A673 (cell line): ENCODE measurements around the gene PLEKHH2. TPM values are rescaled to one million over a fixed set of nuclear protein-coding genes. Genes with fewer than 3 reads are reported as not detected.

ENCODE experiments used
- BruUV-seq: library from RNA; stranded (reverse); fragments of 400-500 nt; replicated peaks from 2 replicates; lab custom pipeline; 2021; lab: Mats Ljungman, UMichigan
- CTCF ChIA-PET: fragments of 300-600 bp; sonication (Branson Sonifier 250); formaldehyde crosslinking; loops from one replicate; lab custom pipeline; 2022; ENCODE audit warnings: antibody characterized with exemption; lab: Charles Lee
- POLR2A ChIA-PET: fragments of 300-600 bp; sonication (Branson Sonifier 250); formaldehyde crosslinking; loops from one replicate; lab custom pipeline; 2022; ENCODE audit warnings: antibody characterized with exemption; ENCODE audit not compliant: low non-redundant PET; lab: Charles Lee
- DNase-seq: peaks from one replicate; pipeline ENCODE4 v3.0.0-alpha.2; 2015; ENCODE audit warnings: low spot score
- H3K27ac ChIP-seq: fragments of 200-600 bp; sonication (generic); 2 replicates; pipeline ENCODE4 v1.5.1; 2016; ENCODE audit warnings: mixed run types, low read depth, mild to moderate bottlenecking, mixed read lengths, antibody characterized with exemption, low read length; ENCODE audit not compliant: poor library complexity, severe bottlenecking
- H3K27me3 ChIP-seq: fragments of 200-600 bp; sonication (generic); replicated peaks from 2 replicates; pipeline ENCODE4 v1.6.1; 2017; ENCODE audit warnings: mixed run types, low read depth, mild to moderate bottlenecking, mixed read lengths, antibody characterized with exemption, low read length; ENCODE audit not compliant: insufficient read depth, poor library complexity
- H3K36me3 ChIP-seq: fragments of 200-600 bp; sonication (generic); 2 replicates; pipeline ENCODE4 v1.6.1; 2016; ENCODE audit warnings: mixed run types, mild to moderate bottlenecking, mixed read lengths, antibody characterized with exemption, low read length; ENCODE audit not compliant: insufficient read depth, poor library complexity, severe bottlenecking
- H3K4me1 ChIP-seq: fragments of 200-600 bp; sonication (generic); 2 replicates; pipeline ENCODE4 v1.6.1; 2017; ENCODE audit warnings: mixed run types, mild to moderate bottlenecking, mixed read lengths, antibody characterized with exemption, low read length; ENCODE audit not compliant: insufficient read depth, poor library complexity, severe bottlenecking
- H3K4me3 ChIP-seq: fragments of 200-600 bp; sonication (generic); 2 replicates; pipeline ENCODE4 v1.5.1; 2016; ENCODE audit warnings: low read depth, mixed run types, mild to moderate bottlenecking, mixed read lengths, low read length; ENCODE audit not compliant: poor library complexity, severe bottlenecking
- H3K9me3 ChIP-seq: fragments of 200-600 bp; sonication (generic); 2 replicates; pipeline ENCODE4 v1.6.1; 2016; ENCODE audit warnings: mixed run types, low read depth, mild to moderate bottlenecking, mixed read lengths, antibody characterized with exemption, low read length; ENCODE audit not compliant: poor library complexity, severe bottlenecking
- EZH2 ChIP-seq: fragments of 200-600 bp; sonication (generic); IDR thresholded peaks from 2 replicates; pipeline ENCODE4 v1.6.1; 2017; ENCODE audit warnings: borderline replicate concordance, low read depth, mild to moderate bottlenecking, mixed read lengths, antibody characterized with exemption, low read length; ENCODE audit not compliant: poor library complexity, severe bottlenecking
- intact Hi-C: fragments of 100-400 bp; cut with micrococcal nuclease; formaldehyde crosslinking; loops from one replicate; pipeline ENCODE4 v1.10.0; 2022; ENCODE audit not compliant: unreplicated experiment
- total RNA-seq: library from RNA; stranded (reverse); gene quantifications from 2 replicates; pipeline ENCODE4 v1.2.3, GENCODE V29; 2021
- TF ChIP-seq, protein P1 (sequence below): fragments of 300-800, 200-600 bp; sonication (generic); conservative IDR thresholded peaks from 2 replicates; pipeline ENCODE4 v1.5.1; 2017; ENCODE audit warnings: low read depth, mild to moderate bottlenecking, antibody characterized with exemption, low read length, moderate library complexity, mixed read lengths

The PLEKHH2 gene
- total RNA-seq, 1 experiment from 2014 or later, result 2.2 TPM

DNA sequence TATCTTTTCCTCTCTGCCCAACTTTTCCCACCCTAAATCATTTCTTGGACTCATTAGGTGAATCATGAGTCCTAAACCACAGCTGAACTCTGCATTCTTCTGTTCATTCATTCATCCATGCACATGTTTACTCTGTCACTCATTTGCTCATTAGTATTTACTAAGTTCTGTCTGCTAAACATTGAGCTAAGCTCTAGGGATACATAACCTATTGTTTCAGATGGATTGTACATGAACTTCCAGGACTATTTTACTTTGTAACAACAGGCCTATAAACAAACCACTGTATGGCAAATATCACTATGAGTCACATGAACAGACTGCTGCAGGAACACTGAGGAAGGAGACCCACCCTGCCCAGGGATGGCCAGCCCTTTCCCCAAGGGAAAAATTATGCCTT is 122.1 kb downstream of the PLEKHH2 start:
- ChIA-PET POLR2A (no interaction called here), CTCF (no interaction called here)
- no peak overlapping the region for H3K27ac ChIP-seq
- DNase-seq, result no peak
- H3K36me3 ChIP-seq, result no peaks in the 10 kb centered on the region
- intact Hi-C loops, result no loop called here
- H3K4me1 ChIP-seq, result no peaks in the 10 kb centered on the region
- no peaks in the 10 kb centered on the region for H3K9me3 ChIP-seq
- H3K4me3 ChIP-seq, result no peak overlapping the region
- H3K27me3 ChIP-seq, result no peaks in the 10 kb centered on the region
- BruUV-seq, result no TSS peak
- TF ChIP-seq, protein P1, sequence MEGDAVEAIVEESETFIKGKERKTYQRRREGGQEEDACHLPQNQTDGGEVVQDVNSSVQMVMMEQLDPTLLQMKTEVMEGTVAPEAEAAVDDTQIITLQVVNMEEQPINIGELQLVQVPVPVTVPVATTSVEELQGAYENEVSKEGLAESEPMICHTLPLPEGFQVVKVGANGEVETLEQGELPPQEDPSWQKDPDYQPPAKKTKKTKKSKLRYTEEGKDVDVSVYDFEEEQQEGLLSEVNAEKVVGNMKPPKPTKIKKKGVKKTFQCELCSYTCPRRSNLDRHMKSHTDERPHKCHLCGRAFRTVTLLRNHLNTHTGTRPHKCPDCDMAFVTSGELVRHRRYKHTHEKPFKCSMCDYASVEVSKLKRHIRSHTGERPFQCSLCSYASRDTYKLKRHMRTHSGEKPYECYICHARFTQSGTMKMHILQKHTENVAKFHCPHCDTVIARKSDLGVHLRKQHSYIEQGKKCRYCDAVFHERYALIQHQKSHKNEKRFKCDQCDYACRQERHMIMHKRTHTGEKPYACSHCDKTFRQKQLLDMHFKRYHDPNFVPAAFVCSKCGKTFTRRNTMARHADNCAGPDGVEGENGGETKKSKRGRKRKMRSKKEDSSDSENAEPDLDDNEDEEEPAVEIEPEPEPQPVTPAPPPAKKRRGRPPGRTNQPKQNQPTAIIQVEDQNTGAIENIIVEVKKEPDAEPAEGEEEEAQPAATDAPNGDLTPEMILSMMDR, result no peak
- TF ChIP-seq EZH2, result no peak

DNA sequence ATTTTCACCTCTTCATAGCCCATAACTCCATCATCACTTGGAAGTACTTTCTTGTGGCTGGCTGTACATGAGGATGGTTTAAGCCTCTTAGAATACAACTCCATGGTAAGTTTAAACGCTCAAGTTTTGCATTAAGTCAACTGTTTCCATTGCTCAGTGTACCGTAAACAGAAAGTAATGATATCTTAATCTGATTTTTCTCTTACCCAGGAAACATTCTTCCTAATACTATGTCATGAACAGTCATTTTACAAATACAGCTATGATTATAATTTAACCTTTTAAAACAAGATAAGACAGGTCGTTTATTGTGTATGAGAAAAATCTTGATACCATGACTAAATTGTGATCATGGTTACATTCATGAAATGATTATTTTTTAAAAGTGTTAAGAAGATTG is 125.2 kb downstream of the PLEKHH2 start:
- BruUV-seq, result no TSS peak
- H3K27ac ChIP-seq, result no peak overlapping the region
- CTCF ChIA-PET, result no interaction called here
- H3K27me3 ChIP-seq, result no peaks in the 10 kb centered on the region
- H3K4me3 ChIP-seq, result no peak overlapping the region
- H3K4me1 ChIP-seq, result no peaks in the 10 kb centered on the region
- H3K9me3 ChIP-seq, result no peaks in the 10 kb centered on the region
- POLR2A ChIA-PET, result no interaction called here
- intact Hi-C loops, result no loop called here
- H3K36me3 ChIP-seq, result no peaks in the 10 kb centered on the region
- TF ChIP-seq, protein P1, result no peak
- no peak for TF ChIP-seq EZH2
- DNase-seq, result no peak

DNA sequence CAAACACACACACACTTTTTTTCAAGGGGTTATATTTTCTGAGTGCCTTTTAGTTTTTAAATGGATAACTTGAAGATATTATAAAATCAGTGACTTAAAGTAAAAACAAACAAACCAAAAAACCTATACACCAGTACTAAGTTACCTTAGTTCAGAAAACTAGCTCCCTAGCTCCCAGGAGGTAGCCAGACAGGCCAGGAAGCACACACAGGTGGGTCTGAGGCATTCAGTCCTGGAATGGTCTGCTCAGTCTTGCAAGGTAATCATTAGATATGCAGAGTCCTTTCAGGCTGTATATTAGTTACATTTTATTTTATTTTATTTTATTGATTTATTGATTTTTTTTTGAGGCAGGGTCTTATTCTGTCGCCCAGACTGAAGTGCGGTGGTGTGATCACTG is 126.0 kb downstream of the PLEKHH2 start:
- Histone ChIP-seq H3K9me3 (no peaks in the 10 kb centered on the region), H3K27me3 (no peaks in the 10 kb centered on the region), H3K4me3 (no peak overlapping the region), H3K4me1 (no peaks in the 10 kb centered on the region), H3K36me3 (no peaks in the 10 kb centered on the region), H3K27ac (no peak overlapping the region)
- CTCF ChIA-PET, result no interaction called here
- intact Hi-C loops, result no loop called here
- TF ChIP-seq, protein P1, result no peak
- no peak for TF ChIP-seq EZH2
- POLR2A ChIA-PET, result no interaction called here
- no TSS peak for BruUV-seq
- DNase-seq, result no peak
